CMK (cell line): ENCODE results near the gene WDR18.

Experiments used
- DNase-seq: peaks from one replicate; pipeline ENCODE4 v3.0.0-alpha.2; 2010; ENCODE audit warnings: low read depth

The WDR18 gene

GRCh38 chr19:984165-984967 lies at the start of gene WDR18:
Gene WDR18, plus strand, starts transcription at chr19:984345. Its CDS starts 9 bp downstream, at chr19:984354.
- DNase-seq, result peak; percentile 69

GRCh38 chr19:934865-935479 lies 49.2 kb upstream of the WDR18 start:
- no peak for DNase-seq

GRCh38 chr19:936175-936546 lies 48.0 kb upstream of the WDR18 start:
- DNase-seq, result no peak

- DNase-seq, result no peak
Measured at GRCh38 chr19:937259-937694, 46.9 kb upstream of the WDR18 start.

- no peak for DNase-seq
Measured at GRCh38 chr19:938233-938923, 45.8 kb upstream of the WDR18 start.

GRCh38 chr19:939439-939838 lies 44.7 kb upstream of the WDR18 start:
- DNase-seq, result no peak

- no peak for DNase-seq
Measured at GRCh38 chr19:939922-940321, 44.2 kb upstream of the WDR18 start.

GRCh38 chr19:940591-941291 lies 43.4 kb upstream of the WDR18 start:
- no peak for DNase-seq

GRCh38 chr19:941292-942132 lies 42.6 kb upstream of the WDR18 start:
- no peak for DNase-seq

- no peak for DNase-seq
Measured at GRCh38 chr19:942133-942645, 42.0 kb upstream of the WDR18 start.

GRCh38 chr19:943551-944170 lies 40.5 kb upstream of the WDR18 start:
- DNase-seq, result no peak

- peak; percentile 90 for DNase-seq
Measured at GRCh38 chr19:944171-944567, 40.0 kb upstream of the WDR18 start.

GRCh38 chr19:944663-945241 lies 39.4 kb upstream of the WDR18 start:
- no peak for DNase-seq

GRCh38 chr19:945401-946252 lies 38.5 kb upstream of the WDR18 start:
- DNase-seq, result no peak

GRCh38 chr19:947090-947706 lies 36.9 kb upstream of the WDR18 start:
- DNase-seq, result no peak

- DNase-seq, result no peak
Measured at GRCh38 chr19:947707-948539, 36.2 kb upstream of the WDR18 start.

GRCh38 chr19:948842-949496 lies 35.2 kb upstream of the WDR18 start:
- no peak for DNase-seq
